PC-3 (cell line): ENCODE results near the gene SGMS1. TPM values are rescaled to one million over a fixed set of nuclear protein-coding genes. Genes with fewer than 3 reads are reported as not detected.

Experiments used
- ATAC-seq: fragments of 200-7000 bp; cut with Tn5 transposase; 2 replicates; pipeline ENCODE4 v1.9.1; 2020; ENCODE audit warnings: mild to moderate bottlenecking, moderate library complexity
- BruUV-seq: library from RNA; stranded (reverse); fragments of 400-500 nt; replicated peaks from 2 replicates; lab custom pipeline; 2021; lab: Mats Ljungman, UMichigan
- CTCF ChIA-PET: fragments of 300-600 bp; sonication (Branson Sonifier 250); formaldehyde crosslinking; loops from one replicate; lab custom pipeline; 2022; ENCODE audit warnings: antibody characterized with exemption; lab: Charles Lee
- POLR2A ChIA-PET: fragments of 300-600 bp; sonication (Branson Sonifier 250); formaldehyde crosslinking; loops from one replicate; lab custom pipeline; 2022; ENCODE audit warnings: antibody characterized with exemption; ENCODE audit not compliant: unreplicated experiment; lab: Charles Lee
- DNase-seq: peaks from one replicate; pipeline ENCODE4 v3.0.0-alpha.2; 2015
- H2AFZ ChIP-seq: fragments of 300-600 bp; sonication (generic); 2 replicates; pipeline ENCODE4 v1.6.0; 2016; ENCODE audit warnings: antibody characterized with exemption, low read length
- H3F3A ChIP-seq: fragments of 300-600 bp; sonication (generic); one replicate; pipeline ENCODE4 v1.6.0; 2017; ENCODE audit warnings: antibody characterized with exemption, low read length, control low read depth, mild to moderate bottlenecking; ENCODE audit not compliant: unreplicated experiment
- H3K27ac ChIP-seq: fragments of 300-600 bp; sonication (generic); 2 replicates; pipeline ENCODE4 v1.5.1; 2016; ENCODE audit warnings: mild to moderate bottlenecking, low read length
- H3K27me3 ChIP-seq: fragments of 300-600 bp; sonication (generic); 2 replicates; pipeline ENCODE4 v1.6.1; 2016; ENCODE audit warnings: low read length, mixed read lengths
- H3K36me3 ChIP-seq: fragments of 300-600 bp; sonication (generic); 2 replicates; pipeline ENCODE4 v1.6.1; 2016; ENCODE audit warnings: low read depth, mixed run types, low read length, mixed read lengths
- H3K4me1 ChIP-seq: fragments of 300-600 bp; sonication (generic); 2 replicates; pipeline ENCODE4 v1.5.1; 2016; ENCODE audit warnings: low read length; ENCODE audit not compliant: insufficient read depth
- H3K4me2 ChIP-seq: fragments of 300-600 bp; sonication (generic); 2 replicates; pipeline ENCODE4 v1.6.0; 2016; ENCODE audit warnings: low read length
- H3K4me3 ChIP-seq: fragments of 300-600 bp; sonication (generic); 2 replicates; pipeline ENCODE4 v1.5.1; 2016; ENCODE audit warnings: mild to moderate bottlenecking, low read length, mixed read lengths
- H3K79me2 ChIP-seq: fragments of 300-600 bp; sonication (generic); 2 replicates; pipeline ENCODE4 v1.6.1; 2017; ENCODE audit warnings: low read length, mixed read lengths
- H3K9ac ChIP-seq: fragments of 300-600 bp; sonication (generic); 2 replicates; pipeline ENCODE4 v1.6.0; 2016; ENCODE audit warnings: mild to moderate bottlenecking, low read length
- H3K9me2 ChIP-seq: fragments of 300-600 bp; sonication (generic); replicated peaks from 2 replicates; pipeline ENCODE4 v1.6.1; 2016; ENCODE audit warnings: mixed run types, low read length, mixed read lengths
- H3K9me3 ChIP-seq: fragments of 300-600 bp; sonication (generic); 2 replicates; pipeline ENCODE4 v1.6.1; 2016; ENCODE audit warnings: low read length, mixed read lengths
- H4K20me1 ChIP-seq: fragments of 300-600 bp; sonication (generic); 2 replicates; pipeline ENCODE4 v1.6.1; 2016; ENCODE audit warnings: low read length, mixed read lengths
- EZH2 ChIP-seq: fragments of 300-600 bp; sonication (generic); IDR thresholded peaks from one replicate; pipeline ENCODE4 v1.6.1; 2017; ENCODE audit warnings: antibody characterized with exemption, mild to moderate bottlenecking, low read length; ENCODE audit not compliant: unreplicated experiment
- EZH2phosphoT487 ChIP-seq: fragments of 300-600 bp; sonication (generic); IDR thresholded peaks from 2 replicates; pipeline ENCODE4 v1.6.1; 2018; ENCODE audit warnings: mild to moderate bottlenecking, antibody characterized with exemption, low read length, borderline replicate concordance
- intact Hi-C: fragments of 100-400 bp; cut with micrococcal nuclease; formaldehyde crosslinking; loops from 2 replicates; pipeline ENCODE4 v1.9.0; 2023
- total RNA-seq: library from RNA; depleted of rRNA; stranded (reverse); fragments of >200 nt; gene quantifications from 2 replicates; pipeline ENCODE4 v1.2.3, GENCODE V29; 2014
- TF ChIP-seq, protein P1 (sequence below): fragments of 300-600 bp; sonication (generic); conservative IDR thresholded peaks from 2 replicates; pipeline ENCODE4 v1.5.1; 2017; ENCODE audit warnings: antibody characterized with exemption, low read depth, mild to moderate bottlenecking, low read length

Gene SGMS1
- total RNA-seq, 1 experiment from 2014 or later = 61.4 TPM

DNA sequence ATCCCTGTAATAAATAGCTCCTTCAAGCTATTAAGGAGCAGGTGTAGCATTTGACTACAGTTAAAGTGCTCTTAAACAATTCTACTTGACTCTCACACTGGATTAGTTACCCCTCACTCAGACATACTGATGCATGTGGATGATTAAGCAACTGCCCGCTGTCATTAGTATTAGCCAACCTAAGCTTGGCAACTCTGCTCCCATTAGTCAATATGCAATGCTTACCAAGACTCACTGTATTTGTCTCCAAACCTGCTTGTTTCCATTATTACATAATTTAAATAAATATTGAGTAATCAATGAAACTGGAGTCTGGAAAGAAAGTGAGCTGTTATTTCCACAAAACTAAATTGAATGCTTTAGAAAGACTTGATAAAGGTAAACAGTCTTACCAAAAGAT lies 228.5 kb downstream of the SGMS1 start:
- peak overlapping the region; percentile 59 for H3K4me2 ChIP-seq
- H3K36me3 ChIP-seq = no peaks in the 10 kb centered on the region
- TF ChIP-seq, protein P1, sequence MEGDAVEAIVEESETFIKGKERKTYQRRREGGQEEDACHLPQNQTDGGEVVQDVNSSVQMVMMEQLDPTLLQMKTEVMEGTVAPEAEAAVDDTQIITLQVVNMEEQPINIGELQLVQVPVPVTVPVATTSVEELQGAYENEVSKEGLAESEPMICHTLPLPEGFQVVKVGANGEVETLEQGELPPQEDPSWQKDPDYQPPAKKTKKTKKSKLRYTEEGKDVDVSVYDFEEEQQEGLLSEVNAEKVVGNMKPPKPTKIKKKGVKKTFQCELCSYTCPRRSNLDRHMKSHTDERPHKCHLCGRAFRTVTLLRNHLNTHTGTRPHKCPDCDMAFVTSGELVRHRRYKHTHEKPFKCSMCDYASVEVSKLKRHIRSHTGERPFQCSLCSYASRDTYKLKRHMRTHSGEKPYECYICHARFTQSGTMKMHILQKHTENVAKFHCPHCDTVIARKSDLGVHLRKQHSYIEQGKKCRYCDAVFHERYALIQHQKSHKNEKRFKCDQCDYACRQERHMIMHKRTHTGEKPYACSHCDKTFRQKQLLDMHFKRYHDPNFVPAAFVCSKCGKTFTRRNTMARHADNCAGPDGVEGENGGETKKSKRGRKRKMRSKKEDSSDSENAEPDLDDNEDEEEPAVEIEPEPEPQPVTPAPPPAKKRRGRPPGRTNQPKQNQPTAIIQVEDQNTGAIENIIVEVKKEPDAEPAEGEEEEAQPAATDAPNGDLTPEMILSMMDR = no peak
- TF ChIP-seq EZH2 (no peak), EZH2phosphoT487 (no peak)
- no peaks in the 10 kb centered on the region for H3K9me3 ChIP-seq
- no peaks in the 10 kb centered on the region for H3K9me2 ChIP-seq
- H3F3A ChIP-seq = peaks cover 3% of the 10 kb centered on the region
- ChIA-PET POLR2A (interaction anchor here (0.6 to 0.8 kb wide), 2 partner anchors 17 to 114 kb away, joined by 4 to 9 read pairs; no protein-coding TSS in a partner anchor), CTCF (no interaction called here)
- BruUV-seq = no TSS peak
- peaks cover 52% of the 10 kb centered on the region for H3K4me1 ChIP-seq
- peak overlapping the region; percentile 81 for H3K27ac ChIP-seq
- no peaks in the 10 kb centered on the region for H4K20me1 ChIP-seq
- peak; percentile 99 for DNase-seq
- H2AFZ ChIP-seq = no peak overlapping the region
- no peaks in the 10 kb centered on the region for H3K79me2 ChIP-seq
- intact Hi-C loops = loop anchor here (2.0 kb wide), 1 partner anchor 230 kb away; no protein-coding TSS in a partner anchor
- peak; percentile 53 for ATAC-seq
- H3K4me3 ChIP-seq = no peak overlapping the region
- H3K9ac ChIP-seq = peak overlapping the region; percentile 52; the same call in 1 of the 2 replicates
- no peaks in the 10 kb centered on the region for H3K27me3 ChIP-seq

DNA sequence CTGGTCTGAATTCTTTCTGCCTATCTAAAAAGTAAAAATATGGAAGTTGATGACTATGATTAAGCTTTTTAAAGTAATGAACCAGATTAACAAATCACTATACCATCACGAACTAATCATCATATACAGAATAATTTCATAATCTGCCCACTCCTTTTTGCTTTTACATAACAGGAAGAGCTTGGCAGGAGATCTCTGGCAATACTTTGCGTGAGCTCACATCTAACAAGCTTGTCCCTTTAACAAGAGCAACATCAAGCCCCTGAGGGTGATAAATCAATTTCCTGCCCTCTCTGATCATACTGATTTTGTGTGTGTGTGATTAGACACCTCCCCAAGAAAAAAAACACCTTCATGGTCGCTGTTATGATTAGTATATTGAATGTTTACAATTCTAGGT lies 228.9 kb downstream of the SGMS1 start:
- Histone ChIP-seq H3K4me2 (peak overlapping the region; percentile 59), H3K4me3 (no peak overlapping the region), H3K27ac (peak overlapping the region; percentile 81), H4K20me1 (no peaks in the 10 kb centered on the region), H3K9me3 (no peaks in the 10 kb centered on the region), H3K36me3 (no peaks in the 10 kb centered on the region), H2AFZ (no peak overlapping the region), H3K9me2 (no peaks in the 10 kb centered on the region), H3K27me3 (no peaks in the 10 kb centered on the region), H3K4me1 (peaks cover 52% of the 10 kb centered on the region), H3K79me2 (no peaks in the 10 kb centered on the region), H3K9ac (peak overlapping the region; percentile 52; the same call in 1 of the 2 replicates), H3F3A (peaks cover 3% of the 10 kb centered on the region)
- ChIA-PET POLR2A (interaction anchor here (0.6 to 0.8 kb wide), 2 partner anchors 17 to 114 kb away, joined by 4 to 9 read pairs; no protein-coding TSS in a partner anchor), CTCF (no interaction called here)
- no TSS peak for BruUV-seq
- no peak for DNase-seq
- no peak for ATAC-seq
- intact Hi-C loops = loop anchor here (2.0 kb wide), 1 partner anchor 230 kb away; no protein-coding TSS in a partner anchor
- TF ChIP-seq EZH2 (no peak), EZH2phosphoT487 (no peak)
- TF ChIP-seq, protein P1 = no peak
